Mucosa of gallbladder (tissue), 1 donor: ENCODE results near the gene NFIX. TPM values are rescaled to one million over a fixed set of nuclear protein-coding genes. Genes with fewer than 3 reads are reported as not detected.

Source experiments
- DNase-seq: peaks from one replicate; pipeline ENCODE4 v3.0.0-alpha.2; 2020; ENCODE audit warnings: low spot score
- total RNA-seq: library from RNA; stranded (reverse); gene quantifications from one replicate; pipeline ENCODE4 v1.2.1, GENCODE V29; 2021
- donor health status: DM: no; HTN: no; CAD: no.

The NFIX gene
- total RNA-seq, 1 donor from 2014 or later: 135 TPM

- DNase-seq: no peak
Observed at GRCh38 chr19:13007292-13008045, 12.2 kb downstream of the NFIX start.

- DNase-seq: no peak
Observed at GRCh38 chr19:13008926-13009787, 13.9 kb downstream of the NFIX start.

GRCh38 chr19:13010038-13010991, 15.0 kb downstream of the NFIX start:
- DNase-seq: no peak

GRCh38 chr19:13010992-13011652, 15.8 kb downstream of the NFIX start:
- DNase-seq: no peak

- no peak for DNase-seq
Observed at GRCh38 chr19:13011653-13012389, 16.5 kb downstream of the NFIX start.

GRCh38 chr19:13012390-13012689, 17.1 kb downstream of the NFIX start:
- no peak for DNase-seq

GRCh38 chr19:13012690-13013608, 17.7 kb downstream of the NFIX start:
- no peak for DNase-seq

GRCh38 chr19:13013649-13014048, 18.4 kb downstream of the NFIX start:
- DNase-seq: no peak

- no peak for DNase-seq
Observed at GRCh38 chr19:13014101-13014920, 19.0 kb downstream of the NFIX start.

- no peak for DNase-seq
Observed at GRCh38 chr19:13014921-13015280, 19.6 kb downstream of the NFIX start.

- DNase-seq: no peak
Observed at GRCh38 chr19:13015361-13016223, 20.3 kb downstream of the NFIX start.

- no peak for DNase-seq
Observed at GRCh38 chr19:13016245-13016627, 21.0 kb downstream of the NFIX start.

GRCh38 chr19:13016628-13017305, 21.5 kb downstream of the NFIX start:
- DNase-seq: no peak

- DNase-seq: no peak
Observed at GRCh38 chr19:13017306-13018034, 22.2 kb downstream of the NFIX start.

GRCh38 chr19:13018035-13018914, 23.0 kb downstream of the NFIX start:
- DNase-seq: no peak

- no peak for DNase-seq
Observed at GRCh38 chr19:13019332-13019731, 24.1 kb downstream of the NFIX start.
